H9 (cell line): ENCODE results near the gene AMY2B. TPM values are rescaled to one million over a fixed set of nuclear protein-coding genes. Genes with fewer than 3 reads are reported as not detected.

Experiments used
- DNase-seq: peaks from one replicate; pipeline ENCODE4 v3.0.0-alpha.2; 2017
- H2AFZ ChIP-seq: one replicate; pipeline ENCODE4 v1.6.1; 2013; ENCODE audit warnings: mild to moderate bottlenecking, low read length, control low read depth, moderate library complexity
- H2AK5ac ChIP-seq: 2 replicates; pipeline ENCODE4 v1.6.1; 2013; ENCODE audit warnings: low read length, control low read depth, mixed read lengths; ENCODE audit not compliant: insufficient read length
- H2BK120ac ChIP-seq: one replicate; pipeline ENCODE4 v1.6.1; 2013; ENCODE audit warnings: low read depth, mild to moderate bottlenecking, low read length, control low read depth, inconsistent platforms; ENCODE audit not compliant: poor library complexity, severe bottlenecking
- H2BK12ac ChIP-seq: 2 replicates; pipeline ENCODE4 v1.6.1; 2013; ENCODE audit warnings: low read length, control low read depth, mixed read lengths, low read depth; ENCODE audit not compliant: insufficient read length
- H2BK15ac ChIP-seq: 2 replicates; pipeline ENCODE4 v1.6.1; 2013; ENCODE audit warnings: low read depth, low read length, control low read depth
- H2BK20ac ChIP-seq: one replicate; pipeline ENCODE4 v1.6.1; 2013; ENCODE audit warnings: low read depth, mild to moderate bottlenecking, low read length, control low read depth, inconsistent platforms; ENCODE audit not compliant: poor library complexity, severe bottlenecking
- H2BK5ac ChIP-seq: 2 replicates; pipeline ENCODE4 v1.6.1; 2013; ENCODE audit warnings: low read length, control low read depth, mixed read lengths; ENCODE audit not compliant: insufficient read length
- H3K14ac ChIP-seq: 2 replicates; pipeline ENCODE4 v1.6.1; 2013; ENCODE audit warnings: low read length, control low read depth; ENCODE audit not compliant: insufficient read depth
- H3K18ac ChIP-seq: 2 replicates; pipeline ENCODE4 v1.6.1; 2013; ENCODE audit warnings: low read depth, mild to moderate bottlenecking, mixed read lengths, low read length, control low read depth; ENCODE audit not compliant: insufficient read length
- H3K23ac ChIP-seq: 2 replicates; pipeline ENCODE4 v1.6.1; 2013; ENCODE audit warnings: low read length, control low read depth, mixed read lengths, low read depth; ENCODE audit not compliant: insufficient read length
- H3K23me2 ChIP-seq: 2 replicates; pipeline ENCODE4 v1.6.1; 2013; ENCODE audit warnings: low read depth, mild to moderate bottlenecking, mixed read lengths, low read length, control low read depth; ENCODE audit not compliant: insufficient read length, poor library complexity, severe bottlenecking
- H3K27ac ChIP-seq: 2 replicates; pipeline ENCODE4 v1.5.1; 2013; ENCODE audit warnings: low read length, control low read depth, mixed read lengths, low read depth; ENCODE audit not compliant: insufficient read length
- H3K27me3 ChIP-seq: 2 replicates; pipeline ENCODE4 v1.6.1; 2013; ENCODE audit warnings: low read length, control low read depth, inconsistent platforms; ENCODE audit not compliant: insufficient read depth
- H3K4ac ChIP-seq: 2 replicates; pipeline ENCODE4 v1.6.1; 2013; ENCODE audit warnings: low read depth, mild to moderate bottlenecking, control low read depth, inconsistent platforms, low read length, moderate library complexity
- H3K4me1 ChIP-seq: 2 replicates; pipeline ENCODE4 v1.6.1; 2013; ENCODE audit warnings: low read length, control low read depth, inconsistent platforms; ENCODE audit not compliant: insufficient read depth
- H3K4me2 ChIP-seq: 2 replicates; pipeline ENCODE4 v1.6.1; 2013; ENCODE audit warnings: low read length, control low read depth, mixed read lengths; ENCODE audit not compliant: insufficient read length, insufficient read depth
- H3K56ac ChIP-seq: 2 replicates; pipeline ENCODE4 v1.6.1; 2013; ENCODE audit warnings: low read depth, mild to moderate bottlenecking, mixed read lengths, low read length, control low read depth; ENCODE audit not compliant: insufficient read length
- H3K79me1 ChIP-seq: 2 replicates; pipeline ENCODE4 v1.6.1; 2013; ENCODE audit warnings: low read depth, mild to moderate bottlenecking, moderate library complexity, low read length, control low read depth, inconsistent platforms; ENCODE audit not compliant: insufficient read depth, poor library complexity, severe bottlenecking
- H3K79me2 ChIP-seq: 2 replicates; pipeline ENCODE4 v1.6.1; 2013; ENCODE audit warnings: low read length, control low read depth, inconsistent platforms; ENCODE audit not compliant: insufficient read depth
- H3K9ac ChIP-seq: 2 replicates; pipeline ENCODE4 v1.6.1; 2013; ENCODE audit warnings: low read length, control low read depth, mixed read lengths; ENCODE audit not compliant: insufficient read length; ENCODE audit errors: extremely low read depth
- H3K9me3 ChIP-seq: one replicate; pipeline ENCODE4 v1.6.1; 2013; ENCODE audit warnings: low read depth, low read length, inconsistent platforms; ENCODE audit not compliant: control insufficient read depth
- H3T11ph ChIP-seq: one replicate; pipeline ENCODE4 v1.6.1; 2013; ENCODE audit warnings: mild to moderate bottlenecking, low read length, control low read depth, inconsistent platforms
- H4K20me1 ChIP-seq: one replicate; pipeline ENCODE4 v1.6.1; 2013; ENCODE audit not compliant: control insufficient read depth, insufficient read length, insufficient read depth
- H4K5ac ChIP-seq: 2 replicates; pipeline ENCODE4 v1.6.1; 2013; ENCODE audit warnings: low read depth, mild to moderate bottlenecking, mixed read lengths, low read length, control low read depth; ENCODE audit not compliant: insufficient read length
- H4K8ac ChIP-seq: replicated peaks from 2 replicates; pipeline ENCODE4 v1.6.1; 2013; ENCODE audit warnings: low read length, control low read depth, mixed read lengths, low read depth; ENCODE audit not compliant: insufficient read length
- H4K91ac ChIP-seq: 2 replicates; pipeline ENCODE4 v1.6.1; 2013; ENCODE audit warnings: low read depth, mild to moderate bottlenecking, moderate library complexity, mixed read lengths, low read length, control low read depth; ENCODE audit not compliant: insufficient read length
- H3K27ac Mint-ChIP-seq, 3 experiments: 2 replicates in 2 of 3; 3 replicates in 1 of 3; pipeline ENCODE4 v1.8.0; 2020 to 2021; ENCODE audit warnings: mixed read lengths in 3 of 3, mild to moderate bottlenecking in 1 of 3, moderate library complexity in 1 of 3
- H3K27me3 Mint-ChIP-seq: 2 replicates; pipeline ENCODE4 v1.8.0; 2021; ENCODE audit warnings: low read depth, mild to moderate bottlenecking, moderate library complexity, mixed read lengths
- H3K36me3 Mint-ChIP-seq, 3 experiments: 2 replicates in 2 of 3; 3 replicates in 1 of 3; pipeline ENCODE4 v1.8.0; 2020 to 2021; ENCODE audit warnings: low read depth in 3 of 3, mixed read lengths in 3 of 3; ENCODE audit not compliant: insufficient read depth in 1 of 3
- H3K4me1 Mint-ChIP-seq, 2 experiments: 2 replicates each; pipeline ENCODE4 v1.8.0; 2020; ENCODE audit warnings: mixed read lengths in 2 of 2
- H3K4me3 Mint-ChIP-seq, 2 experiments: 2 replicates in 1 of 2; 3 replicates in 1 of 2; pipeline ENCODE4 v1.8.0; 2020 to 2021; ENCODE audit warnings: mild to moderate bottlenecking in 2 of 2, mixed read lengths in 2 of 2, moderate library complexity in 1 of 2
- H3K9me3 Mint-ChIP-seq, 2 experiments: 2 replicates in 1 of 2; 3 replicates in 1 of 2; pipeline ENCODE4 v1.8.0; 2020; ENCODE audit warnings: mild to moderate bottlenecking in 2 of 2, mixed read lengths in 2 of 2, moderate library complexity in 1 of 2
- CTCF ChIP-seq: fragments of 200-600 bp; sonication (generic); conservative IDR thresholded peaks from 3 replicates; pipeline ENCODE4 v1.8.0; 2021; ENCODE audit warnings: antibody characterized with exemption, mild to moderate bottlenecking
- WGBS: extraction: QIAGEN DNeasy Blood & Tissue Kit; methylation state at CpG from one replicate; pipeline ENCODE4 v1.1.7; 2013; ENCODE audit warnings: missing lambda C conversion rate, low lambda C conversion rate, mixed read lengths; ENCODE audit not compliant: insufficient read length; ENCODE audit errors: extremely low coverage; 5-methylcytosine and 5-hydroxymethylcytosine counted together
- total RNA-seq: library from RNA; stranded (reverse); gene quantifications from 2 replicates; pipeline ENCODE4 v1.2.1, GENCODE V29; 2021

Gene AMY2B
- total RNA-seq, 1 experiment from 2014 or later: 0.90 TPM

- Histone ChIP-seq H3K79me1 (no peaks in the 10 kb centered on the region), H3K23me2 (no peaks in the 10 kb centered on the region), H2BK5ac (no peak within 1 kb of the TSS), H4K5ac (peak within 1 kb of the TSS; percentile 92), H3K4ac (no peak within 1 kb of the TSS; the same call in 1 of the 2 replicates), H2AFZ (peak within 1 kb of the TSS; percentile 86), H3K27ac (peak within 1 kb of the TSS; percentile 93), H2BK120ac (peak within 1 kb of the TSS; percentile 69), H4K20me1 (no peaks in the 10 kb centered on the region), H3K27me3 (no peaks in the 10 kb centered on the region), H3K9me3 (no peaks in the 10 kb centered on the region), H2AK5ac (no peak within 1 kb of the TSS), H4K8ac (no peak within 1 kb of the TSS), H2BK20ac (no peak within 1 kb of the TSS), H3K18ac (peak within 1 kb of the TSS; percentile 93), H2BK12ac (no peak within 1 kb of the TSS), H3K9ac (peak within 1 kb of the TSS; percentile 97), H2BK15ac (no peak within 1 kb of the TSS), H3K23ac (no peak within 1 kb of the TSS), H3K56ac (peak within 1 kb of the TSS; percentile 85), H3K4me1 (no peaks in the 10 kb centered on the region), H3T11ph (no peak within 1 kb of the TSS), H3K79me2 (peaks cover 1% of the 10 kb centered on the region; the same call in 1 of the 2 replicates), H3K14ac (peak within 1 kb of the TSS; percentile 98), H4K91ac (no peak within 1 kb of the TSS), H3K4me2 (peak within 1 kb of the TSS; percentile 81)
- Mint-ChIP-seq H3K4me1 (peaks cover 10 to 13% of the 10 kb centered on the region in 2 experiments), H3K9me3 (peaks cover 3 to 11% of the 10 kb centered on the region in 2 experiments; a peak in 2 of 5 replicates), H3K27me3 (no peaks in the 10 kb centered on the region), H3K36me3 (peaks cover 3 to 12% (median 7%) of the 10 kb centered on the region in 3 experiments; a peak in 5 of 7 replicates), H3K4me3 (peak within 1 kb of the TSS; percentile 99), H3K27ac (peak within 1 kb of the TSS; percentile 99 to 100 (median 100))
- WGBS: no CpG with 5 or more reads among the region's 62 CpGs
- TF ChIP-seq CTCF: no peak
- DNase-seq: peak; percentile 83
Observed at GRCh38 chr1:103525607-103526507, 45.5 kb upstream of the AMY2B start, which contains the start of gene RNPC3. Gene RNPC3, plus strand, starts transcription at chr1:103525699. Its CDS starts 372 bp downstream, at chr1:103526071.
